Uterus (tissue), 4 donors: ENCODE measurements around the gene MTHFSD. TPM values are rescaled to one million over a fixed set of nuclear protein-coding genes. Genes with fewer than 3 reads are reported as not detected.

Experiments used
- DNase-seq, 2 donors: peaks; one replicate each; pipeline ENCODE4 v3.0.0-alpha.2; 2019 to 2020
- H3K27ac ChIP-seq, 2 donors: fragments of 200-600 bp; sonication (generic); 1 replicate in 1 of 2; 2 replicates in 1 of 2; pipeline ENCODE4 v1.5.1; 2016 to 2018
- H3K27me3 ChIP-seq, 2 donors: fragments of 200-600 bp; sonication (generic); one replicate each; pipeline ENCODE4 v1.5.1; 2018 to 2019; ENCODE audit warnings: control low read depth in 1 of 2
- H3K36me3 ChIP-seq, 2 donors: fragments of 200-600 bp; sonication (generic); one replicate each; pipeline ENCODE4 v1.5.1; 2019; ENCODE audit warnings: control low read depth in 1 of 2
- H3K4me1 ChIP-seq, 2 donors: fragments of 200-600 bp; sonication (generic); one replicate each; pipeline ENCODE4 v1.5.1; 2018 to 2019; ENCODE audit warnings: control low read depth in 1 of 2
- H3K4me3 ChIP-seq, 2 donors: fragments of 200-600 bp; sonication (generic); 1 replicate in 1 of 2; 2 replicates in 1 of 2; pipeline ENCODE4 v1.5.1; 2018 to 2019; ENCODE audit warnings: mild to moderate bottlenecking in 1 of 2
- H3K9me3 ChIP-seq, 2 donors: fragments of 200-600 bp; sonication (generic); one replicate each; pipeline ENCODE4 v1.5.1; 2019; ENCODE audit warnings: control low read depth in 1 of 2
- POLR2A ChIP-seq, 2 donors: fragments of 450-650 bp; IDR thresholded peaks; one replicate each; pipeline ENCODE4 v1.6.1; 2016; ENCODE audit warnings: antibody characterized with exemption in 2 of 2, mild to moderate bottlenecking in 1 of 2, moderate library complexity in 1 of 2
- intact Hi-C: fragments of 100-400 bp; cut with DNase I; formaldehyde crosslinking; loops from one replicate; pipeline ENCODE4 v1.15.1; 2023; ENCODE audit warnings: low total_unique reads
- total RNA-seq, 4 donors: library from RNA; depleted of rRNA in 3 of 4; stranded (reverse); fragments of >200 nt in 3 of 4; gene quantifications; one replicate each; pipeline versions ENCODE4 v1.1.0 to v1.2.4, GENCODE V29; 2014 to 2023
- TF ChIP-seq, protein P1 (sequence below), 4 experiments: fragments of 200-600 bp in 2 of 4; fragments of 450-650 bp in 2 of 4; sonication (generic) in 2 of 4; IDR thresholded peaks; one replicate each; pipeline ENCODE4 v1.5.1; 2016 to 2019; ENCODE audit warnings: antibody characterized with exemption in 4 of 4, mild to moderate bottlenecking in 2 of 4, moderate library complexity in 1 of 4
- donor health status: DM: yes; HTN: yes; CAD: no.

The MTHFSD gene
- total RNA-seq, 4 donors from 2014 or later = 2.9 to 26.0 (median 13.1) TPM

DNA sequence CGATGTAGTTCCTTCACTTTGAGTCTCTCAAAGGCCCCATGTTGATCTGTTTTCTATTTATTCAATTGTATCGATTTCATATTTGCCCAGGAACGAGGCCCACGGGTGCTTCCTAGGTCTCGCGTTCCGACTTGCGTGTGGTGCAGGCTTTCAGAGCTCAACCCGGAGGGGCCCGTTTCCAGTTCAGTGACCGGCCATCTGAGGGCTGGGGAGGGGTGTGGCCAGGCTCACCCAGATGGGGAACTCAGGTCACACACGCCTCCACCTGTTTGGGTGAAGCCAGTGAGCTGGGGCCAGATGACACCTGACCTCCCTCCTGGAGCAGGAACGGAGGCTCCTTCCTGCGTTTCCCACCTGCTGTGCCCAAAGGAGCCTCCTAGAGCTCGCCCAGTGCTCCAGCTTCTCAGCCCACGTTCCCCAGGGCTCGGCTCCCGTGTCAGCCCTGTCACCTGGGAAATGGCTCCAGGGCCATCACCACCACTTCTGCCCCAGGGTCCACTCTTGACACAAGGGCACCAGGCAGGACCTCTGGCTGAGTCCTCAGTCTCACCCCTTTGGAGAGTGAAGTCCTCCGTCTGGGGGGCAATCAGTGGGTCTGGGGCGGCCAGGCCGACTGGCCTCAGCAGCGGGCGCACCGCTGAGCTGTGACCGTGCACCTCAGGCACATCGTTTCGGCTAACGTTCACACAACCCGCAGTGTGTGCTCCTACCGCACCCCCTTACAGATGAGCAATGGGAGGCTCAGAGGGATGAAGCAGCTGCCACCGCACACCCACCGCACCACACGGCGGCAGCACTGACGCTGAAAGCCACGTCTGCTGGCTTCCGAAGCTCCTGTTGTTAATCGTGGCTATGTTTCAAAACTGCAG lies 26.7 kb downstream of the MTHFSD start:
- DNase-seq = no peak
- Histone ChIP-seq H3K27ac (no peak overlapping the region), H3K27me3 (no peaks in the 10 kb centered on the region), H3K9me3 (no peaks in the 10 kb centered on the region), H3K4me3 (no peak overlapping the region), H3K36me3 (no peaks in the 10 kb centered on the region), H3K4me1 (no peaks in the 10 kb centered on the region)
- TF ChIP-seq POLR2A (IDR thresholded peaks at IDR 0.05) = no peak
- TF ChIP-seq, protein P1, sequence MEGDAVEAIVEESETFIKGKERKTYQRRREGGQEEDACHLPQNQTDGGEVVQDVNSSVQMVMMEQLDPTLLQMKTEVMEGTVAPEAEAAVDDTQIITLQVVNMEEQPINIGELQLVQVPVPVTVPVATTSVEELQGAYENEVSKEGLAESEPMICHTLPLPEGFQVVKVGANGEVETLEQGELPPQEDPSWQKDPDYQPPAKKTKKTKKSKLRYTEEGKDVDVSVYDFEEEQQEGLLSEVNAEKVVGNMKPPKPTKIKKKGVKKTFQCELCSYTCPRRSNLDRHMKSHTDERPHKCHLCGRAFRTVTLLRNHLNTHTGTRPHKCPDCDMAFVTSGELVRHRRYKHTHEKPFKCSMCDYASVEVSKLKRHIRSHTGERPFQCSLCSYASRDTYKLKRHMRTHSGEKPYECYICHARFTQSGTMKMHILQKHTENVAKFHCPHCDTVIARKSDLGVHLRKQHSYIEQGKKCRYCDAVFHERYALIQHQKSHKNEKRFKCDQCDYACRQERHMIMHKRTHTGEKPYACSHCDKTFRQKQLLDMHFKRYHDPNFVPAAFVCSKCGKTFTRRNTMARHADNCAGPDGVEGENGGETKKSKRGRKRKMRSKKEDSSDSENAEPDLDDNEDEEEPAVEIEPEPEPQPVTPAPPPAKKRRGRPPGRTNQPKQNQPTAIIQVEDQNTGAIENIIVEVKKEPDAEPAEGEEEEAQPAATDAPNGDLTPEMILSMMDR (IDR thresholded peaks at IDR 0.05) = no peak
- intact Hi-C loops = no loop called here

- Histone ChIP-seq H3K36me3 (no peaks in the 10 kb centered on the region), H3K4me3 (no peak overlapping the region), H3K4me1 (no peaks in the 10 kb centered on the region), H3K27ac (no peak overlapping the region), H3K9me3 (no peaks in the 10 kb centered on the region), H3K27me3 (peaks cover 0 to 1% of the 10 kb centered on the region in 2 donors)
- intact Hi-C loops = no loop called here
- no peak for TF ChIP-seq POLR2A (IDR thresholded peaks at IDR 0.05)
- TF ChIP-seq, protein P1 (IDR thresholded peaks at IDR 0.05) = no peak
- no peak for DNase-seq
Observed at GRCh38 chr16:86527366-86527765, 27.7 kb downstream of the MTHFSD start.

- H3K27ac ChIP-seq = no peak overlapping the region
- no peak for DNase-seq
- intact Hi-C loops = no loop called here
Observed at GRCh38 chr16:86525696-86526095, 29.3 kb downstream of the MTHFSD start.

GRCh38 chr16:86524029-86524428 lies 31.0 kb downstream of the MTHFSD start:
- Histone ChIP-seq H3K4me3 (no peak overlapping the region), H3K4me1 (no peaks in the 10 kb centered on the region), H3K27me3 (peaks cover 0 to 17% of the 10 kb centered on the region in 2 donors), H3K9me3 (no peaks in the 10 kb centered on the region), H3K27ac (no peak overlapping the region), H3K36me3 (no peaks in the 10 kb centered on the region)
- TF ChIP-seq POLR2A (IDR thresholded peaks at IDR 0.05) = no peak
- TF ChIP-seq, protein P1 (IDR thresholded peaks at IDR 0.05) = no peak
- intact Hi-C loops = no loop called here
- no peak for DNase-seq

More at GRCh38 chr16:86525696-86526095, 29.3 kb downstream of the MTHFSD start:
- Histone ChIP-seq H3K9me3 (no peaks in the 10 kb centered on the region), H3K4me3 (no peak overlapping the region), H3K36me3 (no peaks in the 10 kb centered on the region), H3K4me1 (no peaks in the 10 kb centered on the region), H3K27me3 (peaks cover 0 to 17% of the 10 kb centered on the region in 2 donors)
- TF ChIP-seq POLR2A (IDR thresholded peaks at IDR 0.05) = no peak
- TF ChIP-seq, protein P1 (IDR thresholded peaks at IDR 0.05) = no peak

GRCh38 chr16:86523166-86523740 lies 31.8 kb downstream of the MTHFSD start:
- no peak for TF ChIP-seq POLR2A (IDR thresholded peaks at IDR 0.05)
- TF ChIP-seq, protein P1 (IDR thresholded peaks at IDR 0.05) = no peak
- Histone ChIP-seq H3K36me3 (no peaks in the 10 kb centered on the region), H3K4me3 (no peak overlapping the region), H3K4me1 (no peaks in the 10 kb centered on the region), H3K27ac (no peak overlapping the region), H3K9me3 (no peaks in the 10 kb centered on the region), H3K27me3 (peaks cover 0 to 17% of the 10 kb centered on the region in 2 donors)
- DNase-seq = no peak
- intact Hi-C loops = no loop called here
